SU-DHL-6 (cell line): ENCODE results near the gene MIF4GD.

Experiments used
- H2AFZ ChIP-seq: fragments of 200-600 bp; sonication (generic); 2 replicates; pipeline ENCODE4 v1.6.1; 2014; ENCODE audit warnings: low read depth, mild to moderate bottlenecking, moderate library complexity, mixed read lengths, antibody characterized with exemption, low read length; ENCODE audit not compliant: severe bottlenecking
- H3F3A ChIP-seq: fragments of 200-600 bp; shearing (Covaris generic); 2 replicates; pipeline ENCODE4 v1.6.0; 2016; ENCODE audit warnings: antibody characterized with exemption, mild to moderate bottlenecking; ENCODE audit not compliant: insufficient read depth
- H3K27ac ChIP-seq: fragments of 200-600 bp; sonication (generic); 2 replicates; pipeline ENCODE4 v1.5.1; 2016; ENCODE audit warnings: low read depth, mild to moderate bottlenecking, low read length, moderate library complexity, mixed read lengths
- H3K27me3 ChIP-seq: fragments of 200-600 bp; sonication (generic), shearing (Covaris generic); 2 replicates; pipeline ENCODE4 v1.6.0; 2014; ENCODE audit warnings: mild to moderate bottlenecking, low read length
- H3K36me3 ChIP-seq: fragments of 200-600 bp; sonication (generic); 2 replicates; pipeline ENCODE4 v1.6.1; 2014; ENCODE audit warnings: mild to moderate bottlenecking, low read length, mixed read lengths
- H3K4me2 ChIP-seq: fragments of 300-600, 200-600 bp; shearing (Covaris generic), sonication (generic); 2 replicates; pipeline ENCODE4 v1.6.0; 2014; ENCODE audit warnings: low read length, low read depth, mild to moderate bottlenecking; ENCODE audit not compliant: poor library complexity, severe bottlenecking
- H3K4me3 ChIP-seq: fragments of 200-600 bp; sonication (generic); 2 replicates; pipeline ENCODE4 v1.5.1; 2014; ENCODE audit warnings: antibody characterized with exemption, low read length, mild to moderate bottlenecking, mixed read lengths; ENCODE audit not compliant: insufficient read depth, poor library complexity, severe bottlenecking
- H3K79me2 ChIP-seq: fragments of 200-600 bp; sonication (generic); 2 replicates; pipeline ENCODE4 v1.6.1; 2014; ENCODE audit warnings: mild to moderate bottlenecking, low read length, moderate library complexity; ENCODE audit not compliant: insufficient read depth
- H3K9ac ChIP-seq: fragments of 200-600 bp; sonication (generic); 2 replicates; pipeline ENCODE4 v1.7.0; 2014; ENCODE audit warnings: mild to moderate bottlenecking, low read length
- H3K9me2 ChIP-seq: fragments of 200-600 bp; sonication (generic); replicated peaks from 2 replicates; pipeline ENCODE4 v1.6.1; 2014; ENCODE audit warnings: low read length; ENCODE audit not compliant: insufficient read depth
- H3K9me3 ChIP-seq: fragments of 200-600 bp; sonication (generic); 2 replicates; pipeline ENCODE4 v1.6.1; 2014; ENCODE audit warnings: low read length, mixed read lengths; ENCODE audit not compliant: insufficient read depth
- H4K20me1 ChIP-seq: fragments of 200-600 bp; sonication (generic); 2 replicates; pipeline ENCODE4 v1.6.1; 2014; ENCODE audit warnings: low read depth, mild to moderate bottlenecking, antibody characterized with exemption, low read length, moderate library complexity, mixed read lengths
- CTCF ChIP-seq: fragments of 200-600 bp; sonication (generic); IDR thresholded peaks from one replicate; pipeline ENCODE4 v1.5.1; 2017; ENCODE audit warnings: antibody characterized with exemption, mild to moderate bottlenecking, low read length, moderate library complexity; ENCODE audit not compliant: insufficient read depth, poor library complexity, severe bottlenecking
- EZH2phosphoT487 ChIP-seq: fragments of 200-600 bp; sonication (generic), shearing (Covaris generic); conservative IDR thresholded peaks from 2 replicates; pipeline ENCODE4 v1.6.1; 2018; ENCODE audit warnings: mild to moderate bottlenecking, antibody characterized with exemption, low read length, moderate library complexity, mixed read lengths

Gene MIF4GD

GRCh38 chr17:75270966-75271232 is at the start of gene MIF4GD:
Gene MIF4GD, minus strand, starts transcription at chr17:75271231. Its CDS starts 1,036 bp downstream, at chr17:75270195.
- Histone ChIP-seq H3K4me2 (peak within 1 kb of the TSS; percentile 63), H3K9ac (peak within 1 kb of the TSS; percentile 100), H3K27me3 (no peaks in the 10 kb centered on the region), H3K9me2 (no peaks in the 10 kb centered on the region), H3K27ac (peak within 1 kb of the TSS; percentile 82), H3K4me3 (peak within 1 kb of the TSS; percentile 96), H2AFZ (peak within 1 kb of the TSS; percentile 86), H3K36me3 (0 out of 2 replicates have a peak, but pooled peaks cover 2% of the 10 kb centered on the region), H3K79me2 (peaks cover 15% of the 10 kb centered on the region), H4K20me1 (no peaks in the 10 kb centered on the region), H3F3A (peaks cover 33% of the 10 kb centered on the region), H3K9me3 (no peaks in the 10 kb centered on the region)
- TF ChIP-seq EZH2phosphoT487, result no peak
- no peak for TF ChIP-seq CTCF

- Histone ChIP-seq H3K36me3 (peaks cover 19% of the 10 kb centered on the region; the same call in 1 of the 2 replicates), H3K4me2 (peak overlapping the region; percentile 40), H3K27me3 (no peaks in the 10 kb centered on the region), H3K9me2 (no peaks in the 10 kb centered on the region), H3K27ac (peak overlapping the region; percentile 68), H3K79me2 (peaks cover 23% of the 10 kb centered on the region; the same call in 1 of the 2 replicates), H3K4me3 (no peak overlapping the region), H3K9me3 (no peaks in the 10 kb centered on the region), H3K9ac (peak overlapping the region; percentile 19; the same call in 1 of the 2 replicates), H4K20me1 (no peaks in the 10 kb centered on the region), H2AFZ (no peak overlapping the region), H3F3A (peaks cover 29% of the 10 kb centered on the region)
- TF ChIP-seq EZH2phosphoT487, result no peak
- TF ChIP-seq CTCF, result no peak
These were observed 49.1 kb upstream of the MIF4GD start for GRCh38 chr17:75319904-75320691.

- H2AFZ ChIP-seq, result no peak overlapping the region
- no peaks in the 10 kb centered on the region for H4K20me1 ChIP-seq
- peak overlapping the region; percentile 68; the same call in 1 of the 2 replicates for H3K27ac ChIP-seq
- H3K36me3 ChIP-seq, result peaks cover 19% of the 10 kb centered on the region; the same call in 1 of the 2 replicates
- no peaks in the 10 kb centered on the region for H3K9me3 ChIP-seq
- H3K27me3 ChIP-seq, result no peaks in the 10 kb centered on the region
- TF ChIP-seq EZH2phosphoT487 (no peak), CTCF (no peak)
- H3K9ac ChIP-seq, result no peak overlapping the region
- no peak overlapping the region for H3K4me2 ChIP-seq
- peaks cover 23% of the 10 kb centered on the region; the same call in 1 of the 2 replicates for H3K79me2 ChIP-seq
- H3K9me2 ChIP-seq, result no peaks in the 10 kb centered on the region
- no peak overlapping the region for H3K4me3 ChIP-seq
- H3F3A ChIP-seq, result peaks cover 30% of the 10 kb centered on the region
These were observed 47.7 kb upstream of the MIF4GD start for GRCh38 chr17:75318615-75319222.
